ENCODE data around the gene PRKRA. TPM values are rescaled to one million over a fixed set of nuclear protein-coding genes. Genes with fewer than 3 reads are reported as not detected.

PRKRA gene
- 22.9 to 38.3 TPM (median 30.3 TPM) in 5 replicates for total RNA-seq (2022; extraction: Qiagen RNA extraction; ENCODE audit: low read depth)

DNA sequence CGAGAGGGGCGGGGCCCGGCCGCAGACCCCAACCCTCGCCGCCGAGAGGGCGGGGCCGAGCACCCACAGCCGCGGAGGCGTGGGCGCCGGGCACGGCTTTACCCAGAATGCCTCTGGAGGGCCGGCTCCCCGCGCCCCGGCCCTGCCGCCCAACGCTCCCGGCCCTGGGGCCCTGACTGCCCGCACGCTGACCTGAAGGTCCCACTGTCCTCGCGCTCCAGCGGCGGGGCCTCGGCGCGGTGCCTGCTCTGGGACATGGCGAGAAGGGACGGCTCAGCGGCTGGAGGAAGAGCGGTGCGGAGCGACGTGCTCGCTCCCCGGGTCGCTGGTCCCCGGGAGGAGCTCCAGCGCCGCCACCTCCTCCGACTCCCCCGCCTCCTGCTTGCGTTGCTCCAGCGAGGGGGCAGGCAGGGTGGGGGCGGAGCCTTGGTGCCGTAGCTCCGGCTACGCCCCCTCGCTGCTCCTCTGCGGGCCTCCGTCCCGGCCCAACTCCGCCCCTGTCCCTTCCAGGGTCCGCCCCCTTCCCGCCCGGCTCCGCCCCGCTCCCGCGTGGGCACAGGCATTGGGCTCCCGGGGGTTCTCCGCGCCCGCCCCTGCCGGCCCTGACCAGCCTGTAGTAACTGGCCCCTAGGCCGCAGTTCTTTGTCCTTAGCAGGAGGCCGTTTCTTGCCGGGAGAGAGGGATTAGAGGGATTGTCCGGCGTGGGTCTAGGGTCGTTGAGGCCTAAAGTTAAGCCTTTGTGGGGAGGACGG is at the start of gene PRKRA, which contains the start of gene PJVK:
Gene PRKRA, minus strand, starts transcription at position 402 of the 752 bp plus-strand sequence. Its CDS starts 145 bp downstream, at position 257.
Gene PJVK, plus strand, starts transcription at position 605 of the 752 bp plus-strand sequence. CDS start 2,032 bp downstream, outside the sequence.

DNA sequence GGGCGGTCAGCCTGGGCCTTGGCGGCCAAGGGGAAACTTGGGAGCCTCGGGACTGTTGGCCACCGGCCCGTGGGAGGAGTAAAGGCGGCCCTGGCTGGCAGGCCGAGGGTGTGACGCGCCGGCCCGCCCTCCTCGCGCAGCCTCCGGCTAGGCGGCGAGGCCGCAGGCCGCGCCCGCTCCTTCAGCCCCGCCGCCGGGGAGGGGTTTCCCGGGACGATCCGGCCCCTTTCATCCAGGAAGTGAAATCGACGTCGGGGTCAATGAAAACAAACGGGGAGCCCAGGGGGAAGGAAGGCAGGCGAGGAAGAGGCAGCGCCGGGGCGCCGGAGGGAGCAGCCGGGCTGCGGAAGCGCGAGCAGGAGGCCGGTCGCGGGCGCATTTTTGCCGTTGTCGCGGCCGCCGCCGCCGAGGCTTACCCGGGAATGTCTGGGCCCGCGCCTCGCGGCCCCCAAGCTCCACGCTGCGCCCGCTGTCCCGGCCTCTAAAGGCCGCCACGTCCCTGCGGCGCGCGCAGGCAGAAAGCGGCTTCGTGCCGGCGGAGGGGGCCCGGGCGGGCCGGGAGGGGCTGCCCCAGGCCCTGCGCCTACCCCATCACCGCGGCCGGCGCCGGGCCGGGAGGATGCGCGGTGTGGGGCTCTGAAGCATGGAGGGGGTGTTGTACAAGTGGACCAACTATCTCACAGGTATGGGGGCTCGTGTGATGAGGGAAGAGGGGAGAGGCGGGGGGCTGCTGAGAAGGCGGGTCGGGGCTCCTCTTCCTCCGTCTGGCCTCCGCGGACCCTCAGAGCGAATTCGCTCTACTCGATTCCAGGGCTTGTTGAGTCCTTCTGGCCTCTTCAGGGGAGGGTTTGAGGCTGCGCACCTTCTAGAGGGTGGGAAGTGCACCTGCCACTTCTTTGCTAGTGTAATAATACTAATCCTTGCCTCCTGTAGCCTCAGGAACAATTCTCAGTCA is 29.5 kb upstream of the PRKRA start, which contains the start of gene PLEKHA3:
Gene PLEKHA3, plus strand, starts transcription at position 231 of the 955 bp plus-strand sequence. Its CDS starts 413 bp downstream, at position 644.

DNA sequence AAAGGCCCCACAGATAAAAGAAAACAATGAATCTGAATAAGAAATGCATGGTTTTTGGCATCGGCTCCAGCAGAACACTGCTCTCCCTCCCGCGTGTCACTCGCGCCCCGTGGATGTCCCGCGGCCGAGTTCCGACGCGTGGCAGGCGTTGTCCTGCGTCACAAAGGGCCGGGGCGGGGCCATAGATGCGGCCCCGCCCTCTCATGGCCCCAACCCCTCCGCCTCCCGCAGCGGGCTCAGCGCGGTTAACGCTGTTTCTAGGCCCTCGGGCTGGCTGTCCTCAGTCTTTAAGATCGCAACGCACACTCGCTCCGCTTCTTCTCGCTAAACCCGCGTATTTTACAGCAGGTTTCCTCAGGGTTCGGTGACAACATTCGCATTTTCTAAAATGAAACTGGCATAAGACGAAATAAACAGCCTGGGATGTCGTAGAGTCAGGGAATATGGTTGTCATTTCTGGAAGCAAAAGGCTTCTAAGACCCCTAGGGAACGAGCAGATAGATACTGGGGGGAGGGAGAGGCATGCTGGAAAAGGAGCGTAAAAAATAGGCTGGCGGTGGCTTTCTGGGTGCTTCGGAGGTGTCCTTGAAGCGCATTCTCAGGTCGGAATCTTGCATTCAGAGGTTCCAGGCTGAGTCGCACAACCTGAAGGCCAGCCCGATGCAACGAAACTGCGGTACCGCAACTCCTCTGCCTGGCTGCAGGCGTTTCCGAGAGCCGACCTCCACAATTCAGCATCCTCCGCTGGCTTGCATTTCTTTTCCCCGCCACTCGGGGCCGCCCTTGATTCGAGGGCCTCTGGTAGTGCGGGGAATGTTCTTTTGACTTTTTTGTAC is 27.7 kb upstream of the PRKRA start, which contains the start of gene FKBP7:
Gene FKBP7, minus strand, starts transcription at position 162 of the 836 bp plus-strand sequence. Its CDS starts 101 bp downstream, at position 61.

Other genes with a start within 250 kb of the PRKRA start
- 0.99 to 2.8 TPM (median 2.1 TPM) in 5 replicates for gene PJVK, start 203 bp upstream of the PRKRA start, total RNA-seq (2022; extraction: Qiagen RNA extraction; ENCODE audit: low read depth)
- gene FKBP7, start 27.4 kb upstream of the PRKRA start, total RNA-seq (2022; extraction: Qiagen RNA extraction; ENCODE audit: low read depth): 8.9 to 12.0 TPM (median 9.9 TPM) in 5 replicates
- 13.7 to 21.0 TPM (median 14.3 TPM) in 5 replicates for gene PLEKHA3, start 29.3 kb upstream of the PRKRA start, total RNA-seq (2022; extraction: Qiagen RNA extraction; ENCODE audit: low read depth)

Measured in A549 treated with ZK216348 at 1 μM for 4 hours (cell line).